ENCODE measurements around the gene PSMB11. TPM values are rescaled to one million over a fixed set of nuclear protein-coding genes. Genes with fewer than 3 reads are reported as not detected.
A peak's percentile ranks its signal among the peaks of the same experiment; 100 is the strongest.

The PSMB11 gene
- total RNA-seq, 1 experiment from 2014 or later, result not detected

DNA sequence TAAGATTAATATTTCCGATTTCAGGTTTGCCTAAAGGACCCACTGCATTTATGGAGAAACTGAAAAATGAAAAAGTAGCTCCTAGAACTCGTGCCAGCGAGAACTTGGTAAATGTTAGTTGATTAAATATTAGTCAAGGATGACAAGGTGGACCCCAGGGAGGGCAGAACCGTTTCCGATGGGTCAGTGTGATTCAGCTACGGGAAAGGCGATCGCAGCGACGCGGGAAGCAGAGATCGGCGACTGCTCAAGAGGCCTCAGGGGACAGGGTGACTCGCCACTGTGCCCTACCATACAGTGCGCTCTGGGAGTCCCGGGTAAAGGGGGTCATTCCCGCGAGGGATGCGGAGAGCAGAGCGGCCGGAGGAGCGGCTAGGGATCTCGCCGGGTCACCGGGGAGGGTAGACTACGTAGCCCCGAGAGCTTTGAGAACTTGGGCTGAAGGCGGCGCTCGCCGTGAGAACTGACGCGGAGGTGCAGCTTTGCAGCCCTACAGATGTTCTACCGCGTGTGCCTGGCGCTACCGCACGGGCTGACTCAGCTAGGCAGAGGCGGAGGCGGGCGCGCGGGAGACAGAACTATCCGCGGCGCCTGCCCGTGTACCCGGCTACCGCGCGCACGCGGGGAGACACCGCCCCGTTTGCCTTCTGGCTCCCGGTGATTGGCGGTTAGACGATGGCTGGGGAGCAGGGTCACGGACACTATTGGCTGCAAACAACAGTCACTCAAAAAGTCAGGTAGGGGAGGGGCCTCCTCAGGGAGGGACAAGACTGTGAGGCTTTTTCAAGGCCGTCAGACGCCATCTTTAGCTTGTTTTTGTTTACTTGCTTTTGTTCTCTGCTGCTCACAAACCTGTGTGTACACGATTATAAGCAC lies 35.2 kb upstream of the PSMB11 start:
- H4K91ac ChIP-seq (ENCODE audit: insufficient read length, low read depth, low read length), result peak overlapping the region; percentile 91
- H2AK5ac ChIP-seq (ENCODE audit: insufficient read length, low read length), result peak overlapping the region; percentile 87
- no peak overlapping the region for H2BK20ac ChIP-seq (ENCODE audit: low read depth, low read length, poor library complexity, severe bottlenecking)
- H3K9me3 Mint-ChIP-seq, result peaks cover 0 to 6% of the 10 kb centered on the region in 2 experiments; a peak in 3 of 5 replicates
- peak overlapping the region; percentile 73 for H3K23ac ChIP-seq (ENCODE audit: insufficient read length, low read depth, low read length)
- peaks cover 5% of the 10 kb centered on the region; the same call in 1 of the 2 replicates for H3K4me1 ChIP-seq (ENCODE audit: insufficient read depth, low read length)
- H2BK5ac ChIP-seq (ENCODE audit: insufficient read length, low read length), result peak overlapping the region; percentile 98
- no peaks in the 10 kb centered on the region for H3K79me1 ChIP-seq (ENCODE audit: insufficient read depth, low read depth, low read length, poor library complexity, severe bottlenecking)
- peak overlapping the region; percentile 98 for H3T11ph ChIP-seq (ENCODE audit: low read length)
- H3K4ac ChIP-seq (ENCODE audit: low read depth, low read length), result no peak overlapping the region; the same call in 1 of the 2 replicates
- H3K18ac ChIP-seq (ENCODE audit: insufficient read length, low read depth, low read length), result peak overlapping the region; percentile 100
- peak overlapping the region; percentile 49 for H3K4me2 ChIP-seq (ENCODE audit: insufficient read depth, insufficient read length, low read length)
- H3K4me1 Mint-ChIP-seq, result peaks cover 17 to 37% of the 10 kb centered on the region in 2 experiments
- no peaks in the 10 kb centered on the region for H3K79me2 ChIP-seq (ENCODE audit: insufficient read depth, low read length)
- no CpG with 5 or more reads among the region's 62 CpGs for WGBS (ENCODE audit: extremely low coverage, insufficient read length, low lambda C conversion rate)
- H3K27ac ChIP-seq (ENCODE audit: insufficient read length, low read depth, low read length), result peak overlapping the region; percentile 82
- no peaks in the 10 kb centered on the region for H3K9me3 ChIP-seq (ENCODE audit: control insufficient read depth, low read depth, low read length)
- DNase-seq, result peak; percentile 96
- peaks cover 0 to 9% (median 4%) of the 10 kb centered on the region in 3 experiments; a peak in 3 of 7 replicates for H3K36me3 Mint-ChIP-seq (ENCODE audit: insufficient read depth in 1 of 3, low read depth in 3 of 3)
- H3K23me2 ChIP-seq (ENCODE audit: insufficient read length, low read depth, low read length, poor library complexity, severe bottlenecking), result no peaks in the 10 kb centered on the region
- no peaks in the 10 kb centered on the region for H3K27me3 Mint-ChIP-seq (ENCODE audit: low read depth)
- peak overlapping the region; percentile 98 to 100 (median 99) for H3K27ac Mint-ChIP-seq
- H2BK120ac ChIP-seq (ENCODE audit: low read depth, low read length, poor library complexity, severe bottlenecking), result peak overlapping the region; percentile 63
- H2AFZ ChIP-seq (ENCODE audit: low read length), result no peak overlapping the region
- no peak overlapping the region for H4K8ac ChIP-seq (replicated peaks; ENCODE audit: insufficient read length, low read depth, low read length)
- peak overlapping the region; percentile 97 for H4K5ac ChIP-seq (ENCODE audit: insufficient read length, low read depth, low read length)
- no peaks in the 10 kb centered on the region for H4K20me1 ChIP-seq (ENCODE audit: control insufficient read depth, insufficient read depth, insufficient read length)
- H3K14ac ChIP-seq (ENCODE audit: insufficient read depth, low read length), result peak overlapping the region; percentile 97
- H3K4me3 Mint-ChIP-seq, result peak overlapping the region; percentile 88 to 90
- peak overlapping the region; percentile 77 for H3K56ac ChIP-seq (ENCODE audit: insufficient read length, low read depth, low read length)
- TF ChIP-seq, protein P1, sequence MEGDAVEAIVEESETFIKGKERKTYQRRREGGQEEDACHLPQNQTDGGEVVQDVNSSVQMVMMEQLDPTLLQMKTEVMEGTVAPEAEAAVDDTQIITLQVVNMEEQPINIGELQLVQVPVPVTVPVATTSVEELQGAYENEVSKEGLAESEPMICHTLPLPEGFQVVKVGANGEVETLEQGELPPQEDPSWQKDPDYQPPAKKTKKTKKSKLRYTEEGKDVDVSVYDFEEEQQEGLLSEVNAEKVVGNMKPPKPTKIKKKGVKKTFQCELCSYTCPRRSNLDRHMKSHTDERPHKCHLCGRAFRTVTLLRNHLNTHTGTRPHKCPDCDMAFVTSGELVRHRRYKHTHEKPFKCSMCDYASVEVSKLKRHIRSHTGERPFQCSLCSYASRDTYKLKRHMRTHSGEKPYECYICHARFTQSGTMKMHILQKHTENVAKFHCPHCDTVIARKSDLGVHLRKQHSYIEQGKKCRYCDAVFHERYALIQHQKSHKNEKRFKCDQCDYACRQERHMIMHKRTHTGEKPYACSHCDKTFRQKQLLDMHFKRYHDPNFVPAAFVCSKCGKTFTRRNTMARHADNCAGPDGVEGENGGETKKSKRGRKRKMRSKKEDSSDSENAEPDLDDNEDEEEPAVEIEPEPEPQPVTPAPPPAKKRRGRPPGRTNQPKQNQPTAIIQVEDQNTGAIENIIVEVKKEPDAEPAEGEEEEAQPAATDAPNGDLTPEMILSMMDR (conservative IDR thresholded peaks at IDR 0.05), result peak; percentile 51; the same call in 2 of the 3 replicates
- H2BK15ac ChIP-seq (ENCODE audit: low read depth, low read length), result no peak overlapping the region
- H2BK12ac ChIP-seq (ENCODE audit: insufficient read length, low read depth, low read length), result peak overlapping the region; percentile 100
- H3K27me3 ChIP-seq (ENCODE audit: insufficient read depth, low read length), result no peaks in the 10 kb centered on the region
- peak overlapping the region; percentile 91 for H3K9ac ChIP-seq (ENCODE audit: extremely low read depth, insufficient read length, low read length)
